Measurements from ENCODE around the gene MRPL20.

DNA sequence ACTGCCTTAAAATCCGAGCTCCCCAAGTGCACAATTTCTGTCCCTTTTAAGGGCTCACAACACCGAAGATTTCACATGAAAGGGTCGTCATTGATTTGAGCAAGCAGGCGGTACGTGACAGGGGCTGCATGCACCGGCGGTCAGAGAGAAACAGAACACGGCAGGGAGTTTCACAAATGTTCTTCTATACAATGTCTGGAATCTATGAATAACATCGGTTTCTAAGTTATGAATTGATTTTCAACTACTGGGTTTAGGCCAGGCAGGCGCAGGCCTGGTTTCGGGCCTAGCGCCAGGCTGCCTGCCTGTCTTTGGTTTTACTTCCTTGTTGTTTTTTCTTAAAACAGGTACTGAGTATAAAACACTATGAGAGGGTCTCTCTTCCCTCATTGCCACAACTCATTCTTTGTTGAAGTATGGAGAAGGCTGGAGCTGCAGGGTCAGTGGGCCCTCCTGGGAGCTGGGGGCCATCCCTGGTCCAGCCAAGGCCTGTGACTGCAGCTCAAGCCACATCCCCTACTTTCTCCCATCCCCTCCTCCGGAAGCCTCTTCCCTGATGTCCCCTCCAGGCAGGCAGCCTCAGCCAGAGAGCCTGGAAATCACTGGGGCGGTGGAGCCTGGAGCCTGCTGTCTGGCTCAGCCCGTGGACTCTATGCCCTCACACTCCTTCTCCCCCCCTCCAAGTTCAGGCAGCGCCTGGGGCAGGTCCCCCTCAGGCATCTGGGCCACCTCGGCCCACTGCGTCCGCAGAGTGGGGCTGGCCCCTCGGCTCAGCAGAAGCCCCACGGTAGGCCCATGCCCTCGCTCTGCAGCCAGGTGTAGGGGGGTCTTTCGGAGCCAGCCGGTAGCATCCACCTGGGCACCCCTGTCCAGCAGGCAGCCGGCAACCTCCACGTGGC, 11.6 kb upstream of the MRPL20 start:
- TF ChIP-seq CTCF (IDR thresholded peaks at IDR 0.05 in 2 of 3, conservative IDR thresholded peaks at IDR 0.05 in 1 of 3; ENCODE audit: insufficient read depth in 2 of 3, low read depth in 1 of 3, low read length in 3 of 3) (no peak), RAD21 (CRISPR knock-in tag; conservative IDR thresholded peaks at IDR 0.05 in 1 of 2, IDR thresholded peaks at IDR 0.05 in 1 of 2) (no peak), ZNF146 (CRISPR knock-in tag; IDR thresholded peaks at IDR 0.05; ENCODE audit: unreplicated experiment) (no peak), MITF (IDR thresholded peaks at IDR 0.05) (no peak), HMGXB4 (CRISPR knock-in tag; IDR thresholded peaks at IDR 0.05) (no peak), EZH2 (IDR thresholded peaks at IDR 0.05; ENCODE audit: borderline replicate concordance, low read depth, low read length) (no peak), ZKSCAN8 (CRISPR knock-in tag; IDR thresholded peaks at IDR 0.05) (no peak)
